ENCODE results near the gene NEURL4. TPM values are rescaled to one million over a fixed set of nuclear protein-coding genes. Genes with fewer than 3 reads are reported as not detected.
"Not testable (repeated sequence)": the region's sequence is repeated elsewhere in the genome, so short reads cannot be mapped to it uniquely, and the experiment has no call there.

The NEURL4 gene
- polyA plus RNA-seq, 1 donor = 28.7 TPM

DNA sequence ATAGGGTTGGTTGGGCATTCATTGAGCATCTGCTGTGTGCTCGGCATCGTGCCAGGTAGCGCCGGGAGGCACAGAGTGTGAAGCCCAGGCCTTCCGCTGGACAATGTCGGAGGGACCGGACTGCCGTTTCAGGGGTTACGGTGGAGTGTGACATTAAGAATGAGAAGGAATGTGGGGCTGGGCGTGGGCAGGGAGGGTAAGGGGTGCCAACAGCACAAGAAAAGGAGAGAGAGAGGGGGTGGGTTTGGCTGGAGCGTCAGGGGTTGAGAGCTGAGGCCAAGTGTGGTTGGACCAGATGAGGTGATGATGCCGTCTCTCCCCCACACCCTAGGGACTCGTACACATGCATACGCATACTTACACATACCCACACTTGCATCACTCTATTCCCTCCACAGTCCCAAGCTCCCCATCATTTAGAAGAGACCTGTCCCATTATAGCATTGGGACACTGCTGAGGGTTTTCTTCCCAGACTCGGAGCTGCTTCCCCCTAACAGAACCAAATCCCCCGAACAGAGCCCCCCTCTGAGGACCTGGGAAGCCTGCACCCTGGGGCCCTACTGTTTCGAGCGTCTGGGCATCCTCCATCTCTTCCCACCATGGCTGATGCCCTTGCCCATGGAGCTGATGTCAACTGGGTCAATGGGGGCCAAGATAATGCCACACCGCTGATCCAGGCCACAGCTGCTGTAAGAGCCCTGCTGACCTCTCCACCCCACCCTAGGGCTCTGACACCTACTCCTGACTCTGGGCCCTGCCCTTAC lies 19.5 kb upstream of the NEURL4 start:
- Histone ChIP-seq H3K27me3 (ENCODE audit: control insufficient read depth, insufficient read depth, low read length) (peaks cover 3% of the 10 kb centered on the region), H3K9me3 (ENCODE audit: control insufficient read depth, low read depth, low read length) (peaks cover 4% of the 10 kb centered on the region), H3K27ac (ENCODE audit: low read length) (no peak overlapping the region), H3K4me1 (ENCODE audit: control insufficient read depth, insufficient read depth, low read length) (peaks cover 31% of the 10 kb centered on the region), H3K4me3 (ENCODE audit: low read length) (no peak overlapping the region), H3K36me3 (ENCODE audit: control insufficient read depth, insufficient read depth, low read length) (no peaks in the 10 kb centered on the region)
- no peak for DNase-seq
- no CpG with 5 or more reads among the region's 19 CpGs for WGBS (ENCODE audit: insufficient coverage, low lambda C conversion rate)

DNA sequence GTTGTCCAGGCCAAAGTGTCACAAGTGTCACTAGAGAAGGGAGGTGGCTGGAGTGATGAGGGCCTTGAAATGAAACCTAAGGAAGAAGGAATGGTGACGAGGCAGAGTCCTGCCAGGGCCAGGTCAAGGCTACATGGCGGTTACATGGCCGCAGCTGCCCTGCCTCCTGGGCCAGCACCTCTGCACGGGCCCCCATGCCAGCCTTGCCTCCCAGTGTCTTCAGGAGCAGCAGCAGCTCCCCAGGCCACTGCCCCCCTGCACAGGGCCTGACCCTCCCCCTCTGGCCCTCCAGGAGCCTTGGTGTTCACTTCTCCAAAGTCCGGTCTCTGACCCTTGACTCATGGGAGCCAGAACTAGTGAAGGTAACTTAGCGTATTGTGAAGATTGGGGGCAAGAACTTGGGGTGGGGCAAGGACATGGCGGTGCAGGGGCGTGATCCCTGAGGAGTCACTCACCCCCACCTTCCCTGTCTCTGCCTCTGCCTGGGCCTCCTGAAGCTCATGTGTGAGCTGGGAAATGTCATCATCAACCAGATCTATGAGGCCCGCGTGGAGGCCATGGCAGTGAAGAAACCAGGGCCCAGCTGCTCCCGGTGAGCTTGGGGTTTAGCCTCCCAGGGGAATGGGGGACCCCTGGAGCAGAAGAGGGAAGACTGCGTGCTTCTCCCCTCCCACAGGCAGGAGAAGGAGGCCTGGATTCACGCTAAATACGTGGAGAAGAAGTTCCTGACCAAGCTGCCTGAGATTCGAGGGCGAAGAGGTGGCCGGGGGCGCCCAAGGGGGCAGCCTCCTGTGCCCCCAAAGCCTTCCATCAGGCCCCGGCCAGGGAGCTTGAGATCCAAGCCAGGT lies 18.7 kb upstream of the NEURL4 start:
- peak in 1 of 2 donors; percentile 35 for DNase-seq
- Histone ChIP-seq H3K4me1 (ENCODE audit: control insufficient read depth, insufficient read depth, low read length) (peaks cover 27% of the 10 kb centered on the region), H3K4me3 (ENCODE audit: low read length) (no peak overlapping the region), H3K36me3 (ENCODE audit: control insufficient read depth, insufficient read depth, low read length) (no peaks in the 10 kb centered on the region), H3K27me3 (ENCODE audit: control insufficient read depth, insufficient read depth, low read length) (peaks cover 6% of the 10 kb centered on the region), H3K27ac (ENCODE audit: low read length) (no peak overlapping the region), H3K9me3 (ENCODE audit: control insufficient read depth, low read depth, low read length) (peaks cover 4% of the 10 kb centered on the region)
- no CpG with 5 or more reads among the region's 19 CpGs for WGBS (ENCODE audit: insufficient coverage, low lambda C conversion rate)

DNA sequence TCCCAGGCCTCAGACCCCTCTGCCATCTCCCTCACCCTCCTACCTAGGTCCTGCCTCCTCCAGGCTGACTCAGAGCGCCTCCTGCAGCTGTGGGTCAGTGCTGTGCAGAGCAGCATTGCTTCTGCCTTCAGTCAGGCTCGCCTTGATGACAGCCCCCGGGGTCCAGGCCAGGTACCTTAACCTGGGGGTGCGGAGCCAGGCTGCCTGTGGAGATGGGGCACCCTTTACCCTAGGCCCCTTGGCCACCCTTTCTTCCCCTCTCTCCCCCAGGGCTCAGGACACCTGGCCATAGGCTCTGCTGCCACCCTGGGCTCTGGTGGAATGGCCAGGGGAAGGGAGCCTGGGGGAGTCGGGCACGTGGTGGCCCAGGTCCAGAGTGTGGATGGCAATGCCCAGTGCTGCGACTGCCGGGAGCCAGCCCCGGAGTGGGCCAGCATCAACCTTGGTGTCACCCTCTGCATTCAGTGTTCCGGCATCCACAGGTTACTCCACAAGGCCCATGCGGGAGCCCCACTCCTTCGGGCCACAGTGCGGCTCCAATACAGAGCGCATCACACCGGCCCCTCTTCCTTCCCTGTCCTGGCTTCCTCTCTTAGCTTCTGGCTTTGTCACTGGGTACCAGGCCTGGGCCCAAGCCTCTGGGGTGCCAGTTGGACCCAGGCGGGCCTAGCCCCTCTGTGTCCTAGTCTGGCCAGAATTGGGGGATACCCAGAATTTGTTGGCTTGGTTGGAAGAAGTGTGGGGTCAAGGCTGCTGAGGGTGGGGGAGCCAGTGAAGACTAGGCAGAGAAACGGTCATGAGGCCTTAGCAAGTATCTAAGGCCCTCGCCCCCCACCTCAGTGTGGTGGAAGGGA lies 17.9 kb upstream of the NEURL4 start:
- Histone ChIP-seq H3K27me3 (ENCODE audit: control insufficient read depth, insufficient read depth, low read length) (peaks cover 8% of the 10 kb centered on the region), H3K4me1 (ENCODE audit: control insufficient read depth, insufficient read depth, low read length) (peaks cover 22% of the 10 kb centered on the region), H3K27ac (ENCODE audit: low read length) (no peak overlapping the region), H3K9me3 (ENCODE audit: control insufficient read depth, low read depth, low read length) (peaks cover under 1% of the 10 kb centered on the region), H3K4me3 (ENCODE audit: low read length) (no peak overlapping the region), H3K36me3 (ENCODE audit: control insufficient read depth, insufficient read depth, low read length) (no peaks in the 10 kb centered on the region)
- DNase-seq = no peak
- WGBS (ENCODE audit: insufficient coverage, low lambda C conversion rate) = no CpG with 5 or more reads among the region's 18 CpGs

DNA sequence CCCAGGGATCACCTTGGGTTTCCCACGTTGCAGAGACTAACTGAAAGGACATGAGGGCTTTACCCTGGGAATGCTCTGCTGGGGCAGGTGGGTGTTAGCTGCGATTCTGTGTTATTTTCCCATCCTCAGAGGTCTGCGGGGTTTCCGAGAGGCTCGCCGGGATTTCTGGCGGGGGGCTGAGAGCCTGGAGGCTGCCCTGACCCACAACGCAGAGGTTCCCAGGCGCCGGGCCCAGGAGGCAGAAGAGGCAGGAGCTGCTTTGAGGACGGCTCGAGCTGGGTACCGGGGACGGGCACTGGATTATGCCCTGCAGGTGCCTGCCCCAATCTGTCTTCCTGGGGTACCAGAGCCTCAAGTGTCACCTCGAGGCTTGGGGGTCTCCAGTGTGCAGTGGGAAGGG lies 14.1 kb upstream of the NEURL4 start:
- no peaks in the 10 kb centered on the region for H3K36me3 ChIP-seq (ENCODE audit: control insufficient read depth, insufficient read depth, low read length)
- no CpG with 5 or more reads among the region's 15 CpGs for WGBS (ENCODE audit: insufficient coverage, low lambda C conversion rate)
- peaks cover 12% of the 10 kb centered on the region for H3K27me3 ChIP-seq (ENCODE audit: control insufficient read depth, insufficient read depth, low read length)

DNA sequence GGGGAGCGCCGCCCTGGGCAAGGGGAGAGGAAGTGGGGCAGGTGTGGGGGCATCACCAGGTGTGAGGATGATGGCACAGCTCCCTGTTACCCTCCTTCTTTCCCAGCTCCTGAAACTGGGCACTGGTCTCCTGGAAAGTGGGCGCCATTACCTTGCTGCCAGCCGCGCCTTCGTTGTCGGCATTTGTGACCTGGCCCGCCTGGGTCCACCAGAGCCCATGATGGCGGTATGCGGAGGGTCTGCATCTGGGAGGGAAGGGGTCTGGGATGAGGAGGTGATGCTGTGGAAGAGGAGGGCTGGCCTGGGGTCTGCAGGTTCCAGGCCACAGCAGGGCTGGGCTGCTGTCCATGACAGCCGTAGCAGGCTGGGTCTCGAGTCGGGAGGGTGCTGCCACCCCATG lies 12.7 kb upstream of the NEURL4 start:
- Histone ChIP-seq H3K4me3 (ENCODE audit: low read length) (no peak overlapping the region), H3K27ac (ENCODE audit: low read length) (no peak overlapping the region), H3K36me3 (ENCODE audit: control insufficient read depth, insufficient read depth, low read length) (no peaks in the 10 kb centered on the region), H3K27me3 (ENCODE audit: control insufficient read depth, insufficient read depth, low read length) (peaks cover 12% of the 10 kb centered on the region), H3K4me1 (ENCODE audit: control insufficient read depth, insufficient read depth, low read length) (peaks cover 4% of the 10 kb centered on the region), H3K9me3 (ENCODE audit: control insufficient read depth, low read depth, low read length) (no peaks in the 10 kb centered on the region)
- DNase-seq = no peak
- WGBS (ENCODE audit: insufficient coverage, low lambda C conversion rate) = no CpG with 5 or more reads among the region's 13 CpGs

More for the DNA sequence above, 14.1 kb upstream of the NEURL4 start:
- peaks cover 8% of the 10 kb centered on the region for H3K4me1 ChIP-seq (ENCODE audit: control insufficient read depth, insufficient read depth, low read length)
- no peak for DNase-seq
- H3K27ac ChIP-seq (ENCODE audit: low read length) = no peak overlapping the region
- H3K9me3 ChIP-seq (ENCODE audit: control insufficient read depth, low read depth, low read length) = no peaks in the 10 kb centered on the region
- H3K4me3 ChIP-seq (ENCODE audit: low read length) = no peak overlapping the region

DNA sequence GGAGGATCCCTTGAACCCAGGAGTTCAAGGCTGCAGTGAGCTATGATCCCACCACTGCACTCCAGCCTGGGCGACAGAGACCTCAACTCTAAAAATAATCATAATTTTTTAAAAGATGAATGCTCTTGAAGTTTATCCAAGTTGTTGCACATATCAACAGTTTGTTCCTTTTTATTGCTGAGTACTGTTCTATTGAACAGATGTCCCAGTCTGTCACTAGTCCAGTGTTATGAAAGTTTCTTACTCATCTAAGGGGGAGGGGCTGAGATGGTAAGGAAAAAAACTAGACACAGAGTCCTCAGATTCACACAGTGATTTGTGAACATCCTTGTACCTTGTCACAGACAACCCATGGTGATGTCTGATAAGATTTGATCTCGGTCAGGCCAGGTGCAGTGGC lies 11.0 kb upstream of the NEURL4 start:
- Histone ChIP-seq H3K4me3 (ENCODE audit: low read length) (no peak overlapping the region), H3K9me3 (ENCODE audit: control insufficient read depth, low read depth, low read length) (no peaks in the 10 kb centered on the region), H3K36me3 (ENCODE audit: control insufficient read depth, insufficient read depth, low read length) (no peaks in the 10 kb centered on the region), H3K27me3 (ENCODE audit: control insufficient read depth, insufficient read depth, low read length) (peaks cover 13% of the 10 kb centered on the region), H3K27ac (ENCODE audit: low read length) (no peak overlapping the region), H3K4me1 (ENCODE audit: control insufficient read depth, insufficient read depth, low read length) (no peaks in the 10 kb centered on the region)
- DNase-seq = no peak
- no CpG with 5 or more reads among the region's 2 CpGs for WGBS (ENCODE audit: insufficient coverage, low lambda C conversion rate)

DNA sequence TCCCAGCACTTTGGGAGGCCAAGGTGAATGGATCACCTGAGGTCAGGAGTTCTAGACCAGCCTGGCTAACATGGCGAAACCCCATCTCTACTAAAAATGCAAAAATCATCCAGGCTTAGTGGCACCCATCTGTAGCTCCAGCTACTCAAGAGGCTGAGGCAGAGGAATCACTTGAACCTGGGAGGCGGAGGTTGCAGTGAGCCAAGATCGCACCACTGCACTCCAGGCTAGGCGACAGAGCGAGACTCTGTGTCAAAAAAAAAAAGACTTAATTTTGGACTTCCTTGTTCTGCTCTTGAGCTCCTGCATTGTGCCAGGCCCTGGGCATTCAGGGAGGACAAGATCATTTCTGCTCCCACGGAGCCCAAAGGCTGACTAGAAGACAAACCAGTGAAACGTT lies 8.5 kb upstream of the NEURL4 start:
- H3K27me3 ChIP-seq (ENCODE audit: control insufficient read depth, insufficient read depth, low read length); DNase-seq; H3K4me1 ChIP-seq (ENCODE audit: control insufficient read depth, insufficient read depth, low read length); H3K4me3 ChIP-seq (ENCODE audit: low read length); H3K36me3 ChIP-seq (ENCODE audit: control insufficient read depth, insufficient read depth, low read length); H3K9me3 ChIP-seq (ENCODE audit: control insufficient read depth, low read depth, low read length); H3K27ac ChIP-seq (ENCODE audit: low read length): not testable (repeated sequence)
- WGBS (ENCODE audit: insufficient coverage, low lambda C conversion rate) = no CpG with 5 or more reads among the region's 7 CpGs

DNA sequence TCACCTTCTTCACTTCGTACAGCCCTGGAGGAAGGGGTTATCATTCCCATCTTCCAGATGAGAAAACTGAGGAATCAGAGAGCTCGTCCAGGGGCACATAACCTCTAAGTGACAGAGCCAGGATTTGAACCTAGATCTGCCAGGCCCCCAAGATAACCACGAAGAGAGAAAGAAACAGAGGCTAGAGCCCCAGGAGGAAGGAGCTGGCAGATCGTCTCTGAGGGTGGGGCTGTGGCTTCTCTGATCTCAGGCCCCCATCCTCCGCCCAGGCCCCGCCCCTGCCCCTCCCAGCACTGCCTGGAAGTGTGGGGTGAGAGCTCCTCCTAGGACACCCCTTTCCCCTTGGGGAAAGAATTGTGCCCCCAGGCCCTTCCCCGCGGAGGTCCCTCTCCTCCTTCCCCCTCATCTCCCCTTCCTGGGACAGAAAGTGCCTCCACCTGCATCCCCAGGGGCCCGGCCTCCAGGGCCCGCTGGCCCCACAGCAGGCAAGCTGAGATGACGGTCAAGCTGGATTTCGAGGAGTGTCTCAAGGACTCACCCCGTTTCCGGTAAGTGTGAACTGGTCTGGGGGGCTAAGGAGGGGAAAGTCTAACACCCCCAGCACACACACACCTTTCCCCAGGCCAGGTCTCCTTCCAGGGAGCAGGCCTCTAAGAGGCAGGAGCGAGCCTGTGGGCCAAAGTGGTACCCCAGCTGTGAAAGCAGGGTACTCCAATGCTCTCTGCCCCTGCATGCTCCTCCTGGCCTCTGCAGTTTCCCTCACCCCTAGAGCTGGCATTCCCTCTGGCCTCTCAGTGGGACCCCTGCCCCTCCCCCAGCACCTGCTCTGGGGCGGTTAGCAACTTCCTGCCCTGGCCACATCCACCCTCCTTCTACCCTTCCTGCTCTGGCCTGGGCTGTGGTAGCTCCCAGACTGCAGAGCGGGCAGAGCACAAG lies 7.4 kb upstream of the NEURL4 start, which contains the start of gene ACAP1:
Gene ACAP1, plus strand, starts transcription at position 290 of the 936 bp plus-strand sequence. Its CDS starts 206 bp downstream, at position 496.
- no CpG with 5 or more reads among the region's 17 CpGs for WGBS (ENCODE audit: insufficient coverage, low lambda C conversion rate)
- Histone ChIP-seq H3K27ac (ENCODE audit: low read length) (no peak within 1 kb of the TSS), H3K4me1 (ENCODE audit: control insufficient read depth, insufficient read depth, low read length) (no peaks in the 10 kb centered on the region), H3K4me3 (ENCODE audit: low read length) (peak within 1 kb of the TSS; percentile 16), H3K27me3 (ENCODE audit: control insufficient read depth, insufficient read depth, low read length) (peaks cover 4% of the 10 kb centered on the region), H3K9me3 (ENCODE audit: control insufficient read depth, low read depth, low read length) (no peaks in the 10 kb centered on the region), H3K36me3 (ENCODE audit: control insufficient read depth, insufficient read depth, low read length) (no peaks in the 10 kb centered on the region)
- DNase-seq = no peak

DNA sequence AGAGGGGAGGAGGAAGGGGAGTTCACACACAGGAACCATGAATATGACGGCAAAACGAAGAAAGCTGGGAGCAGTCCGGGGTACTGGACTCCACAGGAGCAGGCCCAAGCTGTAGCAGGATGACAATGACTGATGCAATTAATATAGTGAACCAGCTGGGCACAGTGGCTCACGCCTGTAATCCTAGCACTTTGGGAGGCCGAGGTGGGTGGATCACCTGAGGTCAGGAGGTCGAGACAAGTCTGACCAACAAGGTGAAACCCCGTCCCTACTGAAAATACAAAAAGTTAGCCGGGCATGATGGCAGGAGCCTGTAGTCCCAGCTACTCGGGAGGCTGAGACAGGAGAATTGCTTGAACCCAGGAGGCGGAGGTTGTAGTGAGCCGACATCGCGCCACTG lies 6.6 kb upstream of the NEURL4 start:
- H3K27me3 ChIP-seq (ENCODE audit: control insufficient read depth, insufficient read depth, low read length); DNase-seq; H3K27ac ChIP-seq (ENCODE audit: low read length); H3K4me1 ChIP-seq (ENCODE audit: control insufficient read depth, insufficient read depth, low read length); H3K9me3 ChIP-seq (ENCODE audit: control insufficient read depth, low read depth, low read length); H3K36me3 ChIP-seq (ENCODE audit: control insufficient read depth, insufficient read depth, low read length); H3K4me3 ChIP-seq (ENCODE audit: low read length): not testable (repeated sequence)
- no CpG with 5 or more reads among the region's 13 CpGs for WGBS (ENCODE audit: insufficient coverage, low lambda C conversion rate)

All from large intestine (tissue), 3 donors.